HG02588 (cell line): ENCODE data around the gene VIT.

Experiments
- ATAC-seq: cut with Tn5 transposase; IDR thresholded peaks from one replicate; pipeline ENCODE4 v1.9.1; 2021; ENCODE audit warnings: mild to moderate bottlenecking, moderate library complexity; ENCODE audit not compliant: unreplicated experiment

Gene VIT

DNA sequence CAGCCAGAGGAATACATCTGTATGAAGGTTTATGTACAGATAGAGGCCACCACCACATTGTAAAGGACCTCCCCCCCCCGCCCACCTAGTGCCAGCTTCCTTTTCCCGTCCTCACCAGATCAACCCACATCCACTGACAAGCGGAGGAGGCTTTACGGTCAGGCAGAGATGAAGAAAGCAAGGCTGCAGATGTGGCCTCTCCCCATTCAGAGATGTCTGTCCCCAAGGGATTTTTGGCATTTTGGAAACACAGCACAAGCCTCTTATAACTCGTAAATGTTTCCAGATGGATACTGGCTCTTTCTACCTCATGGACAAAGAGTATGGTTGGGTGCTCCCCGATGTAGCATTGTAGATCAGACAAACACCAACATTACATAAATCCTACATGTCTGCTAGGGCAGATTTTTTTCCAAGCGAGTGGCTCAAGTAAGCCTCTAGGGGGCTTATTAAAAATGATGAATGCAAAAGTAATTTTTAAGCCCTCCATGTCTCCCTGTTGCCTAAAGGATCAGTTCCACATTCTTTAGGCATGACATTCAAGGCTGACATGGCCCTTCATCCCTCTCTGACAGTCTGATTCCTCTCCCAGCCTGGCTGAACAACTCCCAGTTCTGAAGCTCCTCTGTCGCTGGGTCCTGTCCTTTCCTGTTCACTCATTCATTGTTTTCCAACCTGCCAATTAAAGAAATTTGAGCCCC lies 11.7 kb downstream of the VIT start:
- ATAC-seq: no peak

DNA sequence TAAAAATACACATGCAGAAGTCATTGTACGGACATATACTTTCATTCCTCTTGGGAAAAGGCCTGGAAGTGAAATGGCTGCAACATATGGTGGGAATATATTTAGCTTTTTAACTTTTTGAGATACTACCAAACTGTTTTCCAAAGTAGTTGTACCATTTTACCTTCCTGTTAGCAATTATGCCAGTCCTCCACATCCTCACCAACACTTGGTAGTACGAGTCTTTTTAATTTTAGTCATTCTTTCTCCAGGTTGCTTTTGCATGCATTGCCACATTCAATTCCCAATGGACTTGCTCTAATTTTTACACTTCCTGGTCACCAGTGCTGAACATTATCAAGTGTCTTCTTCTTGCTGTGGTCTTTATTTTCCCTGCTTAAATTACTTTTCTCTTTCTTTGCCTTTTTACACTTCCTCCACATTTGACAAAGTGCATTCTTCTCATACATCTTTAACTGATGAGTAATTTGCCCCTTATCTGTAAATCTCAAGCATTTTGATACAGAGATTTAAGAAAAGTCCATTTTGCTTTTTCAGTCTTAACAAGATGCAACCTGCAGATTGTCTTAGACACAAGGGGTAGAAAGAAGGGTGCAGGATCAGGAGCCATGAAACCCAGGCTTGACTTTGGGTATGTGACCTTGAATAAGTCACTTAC lies 14.5 kb downstream of the VIT start:
- ATAC-seq: no peak

GRCh38 chr2:36711741-36712314 lies 15.3 kb downstream of the VIT start:
- no peak for ATAC-seq

DNA sequence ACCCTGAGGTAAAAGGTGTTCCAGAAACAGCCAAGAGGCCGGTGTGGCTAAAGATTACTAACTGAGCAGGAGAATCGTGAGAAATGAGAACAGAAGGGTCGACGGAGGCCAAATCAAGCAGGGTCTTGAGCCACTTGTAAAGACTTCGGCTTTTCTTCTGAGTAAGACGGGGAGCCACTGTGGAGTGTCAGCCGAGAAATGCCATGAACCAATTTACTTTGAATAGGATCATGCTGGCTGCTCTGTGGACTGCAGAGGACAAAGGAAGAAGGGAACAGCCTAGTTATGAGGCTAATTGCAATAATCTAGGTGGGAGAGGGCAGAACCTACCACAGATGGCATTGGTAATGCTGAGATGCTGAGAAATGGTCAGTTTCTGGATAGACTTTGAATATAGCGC lies 16.8 kb downstream of the VIT start:
- no peak for ATAC-seq

DNA sequence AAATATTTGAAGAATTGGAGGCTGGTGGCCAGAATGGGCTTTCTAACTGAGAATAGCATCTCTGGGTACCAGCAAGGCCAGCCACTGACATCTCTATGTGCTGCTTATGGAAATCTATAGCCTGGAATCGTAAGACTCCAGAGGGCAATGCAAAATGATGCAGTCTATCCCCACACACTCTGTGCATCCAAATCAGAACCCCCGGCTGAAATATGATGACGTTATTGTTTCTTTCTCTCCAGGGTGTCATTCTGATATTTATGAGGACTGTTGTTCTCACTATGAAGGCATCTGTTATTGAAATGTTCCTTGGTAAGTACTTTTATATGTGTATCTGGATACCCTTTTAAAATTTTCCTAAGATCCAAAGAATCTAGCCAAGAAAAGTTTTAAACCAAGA lies 19.6 kb downstream of the VIT start:
- ATAC-seq: no peak

- ATAC-seq: no peak
Measured at GRCh38 chr2:36717603-36718266, 21.2 kb downstream of the VIT start.

GRCh38 chr2:36727550-36727949 lies 31.0 kb downstream of the VIT start:
- no peak for ATAC-seq

- no peak for ATAC-seq
Measured at GRCh38 chr2:36729067-36729466, 32.6 kb downstream of the VIT start.

DNA sequence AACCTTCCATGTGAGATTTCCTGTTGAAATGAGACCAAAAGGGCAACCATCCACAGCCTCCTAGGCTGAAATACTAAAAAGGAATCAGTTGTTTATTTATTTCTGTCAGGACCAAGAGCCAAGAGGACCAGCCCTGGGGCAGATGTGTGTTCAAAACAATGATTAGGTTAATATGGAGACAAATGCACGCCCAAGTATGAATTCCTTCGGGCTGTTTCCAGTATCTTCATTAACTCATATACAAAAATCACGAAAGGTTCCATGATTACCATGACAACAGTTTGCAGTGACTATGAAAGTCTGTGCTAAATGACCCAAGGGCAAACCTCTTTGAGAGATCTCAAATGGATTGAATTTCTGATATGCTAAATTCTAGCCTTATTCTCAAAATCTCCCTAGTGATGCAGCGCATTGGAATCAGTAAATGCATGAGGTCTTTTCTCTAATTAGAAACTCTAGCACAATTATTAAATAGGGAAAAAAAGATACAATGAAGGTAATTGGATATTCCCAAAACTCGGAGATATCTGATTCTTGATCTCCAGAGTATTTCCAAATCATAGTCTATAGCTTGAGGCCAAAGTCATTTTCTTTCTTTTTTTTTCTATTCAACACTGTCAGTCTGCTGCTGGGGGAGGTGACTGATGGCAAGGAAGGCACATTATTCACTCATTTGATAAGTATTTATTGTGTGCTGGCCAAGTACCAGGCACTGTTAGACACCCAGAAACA lies 35.6 kb downstream of the VIT start:
- ATAC-seq: no peak

DNA sequence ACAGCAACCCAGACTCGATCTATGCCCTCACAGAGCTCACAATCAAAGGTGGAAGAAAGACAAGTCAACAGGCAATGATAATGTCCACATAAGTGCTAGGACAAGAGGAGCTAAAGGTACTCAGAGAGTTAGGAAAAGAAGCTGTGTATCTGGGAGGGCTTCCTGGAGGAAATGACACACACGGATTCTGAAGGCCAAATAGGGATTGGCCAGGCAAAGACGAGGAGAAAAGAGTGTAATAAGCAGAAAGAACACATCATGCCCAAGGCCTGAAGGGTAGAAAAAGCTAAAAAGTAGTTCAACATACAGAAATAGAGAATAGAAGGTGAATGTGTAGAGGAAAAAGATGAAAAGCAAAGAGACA lies 36.1 kb downstream of the VIT start:
- no peak for ATAC-seq

DNA sequence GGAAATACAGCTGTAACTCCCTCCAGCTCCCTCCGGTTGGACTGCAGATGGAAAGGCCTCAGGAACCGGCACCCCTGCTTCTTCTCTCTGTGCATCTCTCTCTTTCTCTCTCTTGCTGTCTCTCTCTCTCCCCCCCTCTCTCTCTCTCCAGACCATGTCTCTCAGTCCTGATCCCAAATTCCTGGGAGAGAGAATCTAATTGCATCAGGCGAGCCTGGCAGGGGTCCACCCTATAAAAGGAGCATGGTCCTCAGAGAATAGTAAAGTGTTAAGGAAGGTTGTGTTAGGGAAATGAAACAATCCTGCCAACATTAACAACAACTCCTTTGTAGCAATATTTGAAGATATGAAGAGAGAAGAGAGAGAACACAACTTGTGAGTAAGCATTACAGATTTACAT lies 36.7 kb downstream of the VIT start:
- ATAC-seq: no peak

- ATAC-seq: no peak
Measured at GRCh38 chr2:36734304-36734703, 37.8 kb downstream of the VIT start.

- ATAC-seq: no peak
Measured at GRCh38 chr2:36737131-36737750, 40.7 kb downstream of the VIT start.

DNA sequence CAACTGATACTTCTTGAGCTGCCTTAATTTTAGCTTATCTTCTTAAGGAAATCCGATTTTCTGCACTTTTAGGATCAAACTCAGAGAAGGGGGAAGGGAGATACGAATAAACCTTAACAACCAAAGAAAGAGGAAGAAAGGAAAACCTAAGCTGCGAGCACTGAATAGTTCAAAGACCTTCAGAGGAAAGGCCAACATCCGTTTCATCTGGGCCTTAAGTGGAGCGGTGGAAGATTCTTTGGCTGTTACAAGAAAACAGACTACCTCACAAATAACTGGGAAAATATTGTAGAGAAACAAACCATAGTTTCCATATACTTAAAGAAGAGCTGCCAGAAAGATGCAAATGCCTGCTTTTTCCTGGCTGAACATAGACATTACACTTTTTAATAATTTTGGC lies 43.6 kb downstream of the VIT start:
- no peak for ATAC-seq

GRCh38 chr2:36741188-36741837 lies 44.8 kb downstream of the VIT start:
- no peak for ATAC-seq

GRCh38 chr2:36743954-36744353 lies 47.4 kb downstream of the VIT start:
- ATAC-seq: no peak

- no peak for ATAC-seq
Measured at GRCh38 chr2:36748166-36748565, 51.7 kb downstream of the VIT start.

GRCh38 chr2:36750101-36750500 lies 53.6 kb downstream of the VIT start:
- no peak for ATAC-seq

- no peak for ATAC-seq
Measured at GRCh38 chr2:36753706-36754221, 57.3 kb downstream of the VIT start.

GRCh38 chr2:36754578-36754977 lies 58.1 kb downstream of the VIT start:
- ATAC-seq: no peak
